Mucosa of gallbladder (tissue), 1 donor: ENCODE results near the gene CHTOP. TPM values are rescaled to one million over a fixed set of nuclear protein-coding genes. Genes with fewer than 3 reads are reported as not detected.

Source experiments
- DNase-seq: peaks from one replicate; pipeline ENCODE4 v3.0.0-alpha.2; 2020; ENCODE audit warnings: low spot score
- total RNA-seq: library from RNA; stranded (reverse); gene quantifications from one replicate; pipeline ENCODE4 v1.2.1, GENCODE V29; 2021
- donor health status: DM: no; HTN: no; CAD: no.

CHTOP gene
- total RNA-seq, 1 donor from 2014 or later, result 69.4 TPM

GRCh38 chr1:153612755-153613331, 21.0 kb upstream of the CHTOP start, which contains the start of gene S100A16:
S100A16 (minus strand) TSS chr1:153613137; CDS start chr1:153608151, 4,986 bp downstream.
- DNase-seq, result peak; percentile 71

- no peak for DNase-seq
These were observed 20.5 kb upstream of the CHTOP start for GRCh38 chr1:153613406-153613805.

GRCh38 chr1:153614189-153614900, 19.5 kb upstream of the CHTOP start:
- no peak for DNase-seq

GRCh38 chr1:153614906-153615305, 19.0 kb upstream of the CHTOP start:
- no peak for DNase-seq

GRCh38 chr1:153615406-153615805, 18.5 kb upstream of the CHTOP start:
- no peak for DNase-seq

- peak; percentile 84 for DNase-seq
These were observed 17.5 kb upstream of the CHTOP start, which contains the start of gene S100A14 for GRCh38 chr1:153616144-153616916. S100A14 (minus strand) TSS chr1:153616325; CDS start chr1:153615858, 467 bp downstream.

GRCh38 chr1:153616917-153617311, 17.0 kb upstream of the CHTOP start:
- no peak for DNase-seq

- peak; percentile 60 for DNase-seq
These were observed 16.2 kb upstream of the CHTOP start for GRCh38 chr1:153617663-153618062.

GRCh38 chr1:153619171-153619570, 14.7 kb upstream of the CHTOP start:
- no peak for DNase-seq

- DNase-seq, result no peak
These were observed 10.8 kb upstream of the CHTOP start for GRCh38 chr1:153623101-153623500.

- DNase-seq, result no peak
These were observed 8.8 kb upstream of the CHTOP start for GRCh38 chr1:153624965-153625611.

- DNase-seq, result no peak
These were observed 7.4 kb upstream of the CHTOP start for GRCh38 chr1:153626477-153626903.

- peak; percentile 68 for DNase-seq
These were observed 6.8 kb upstream of the CHTOP start, which contains the start of gene S100A13 for GRCh38 chr1:153626904-153627714. S100A13 (minus strand) TSS chr1:153627505; CDS start chr1:153626472, 1,033 bp downstream.

GRCh38 chr1:153627715-153628626, 5.9 kb upstream of the CHTOP start, which contains the start of gene S100A1:
S100A1 (plus strand) TSS chr1:153628434; CDS start chr1:153630522, 2,088 bp downstream.
- DNase-seq, result no peak

GRCh38 chr1:153628638-153629342, 5.1 kb upstream of the CHTOP start:
- no peak for DNase-seq

GRCh38 chr1:153629343-153629665, 4.6 kb upstream of the CHTOP start:
- no peak for DNase-seq

- DNase-seq, result no peak
These were observed 3.9 kb upstream of the CHTOP start for GRCh38 chr1:153629971-153630370.

GRCh38 chr1:153630384-153630783, 3.5 kb upstream of the CHTOP start:
- DNase-seq, result no peak
